ENCODE data around the gene UPK1B.

GRCh38 chr3:119238363-119238762 is 65.0 kb downstream of the UPK1B start:
- TF ChIP-seq, protein P1, sequence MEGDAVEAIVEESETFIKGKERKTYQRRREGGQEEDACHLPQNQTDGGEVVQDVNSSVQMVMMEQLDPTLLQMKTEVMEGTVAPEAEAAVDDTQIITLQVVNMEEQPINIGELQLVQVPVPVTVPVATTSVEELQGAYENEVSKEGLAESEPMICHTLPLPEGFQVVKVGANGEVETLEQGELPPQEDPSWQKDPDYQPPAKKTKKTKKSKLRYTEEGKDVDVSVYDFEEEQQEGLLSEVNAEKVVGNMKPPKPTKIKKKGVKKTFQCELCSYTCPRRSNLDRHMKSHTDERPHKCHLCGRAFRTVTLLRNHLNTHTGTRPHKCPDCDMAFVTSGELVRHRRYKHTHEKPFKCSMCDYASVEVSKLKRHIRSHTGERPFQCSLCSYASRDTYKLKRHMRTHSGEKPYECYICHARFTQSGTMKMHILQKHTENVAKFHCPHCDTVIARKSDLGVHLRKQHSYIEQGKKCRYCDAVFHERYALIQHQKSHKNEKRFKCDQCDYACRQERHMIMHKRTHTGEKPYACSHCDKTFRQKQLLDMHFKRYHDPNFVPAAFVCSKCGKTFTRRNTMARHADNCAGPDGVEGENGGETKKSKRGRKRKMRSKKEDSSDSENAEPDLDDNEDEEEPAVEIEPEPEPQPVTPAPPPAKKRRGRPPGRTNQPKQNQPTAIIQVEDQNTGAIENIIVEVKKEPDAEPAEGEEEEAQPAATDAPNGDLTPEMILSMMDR (IDR thresholded peaks at IDR 0.05; ENCODE audit: low read depth, low read length): no peak
- no peak for TF ChIP-seq EZH2phosphoT487 (IDR thresholded peaks at IDR 0.05; ENCODE audit: low read depth)

Data from OCI-LY3 (cell line).